NCI-H526 (cell line): ENCODE results near the gene FIBP.

ENCODE experiments used
- DNase-seq, 2 experiments: peaks; one replicate each; lab custom pipeline; 2025; lab: John Stamatoyannopoulos, UW

Gene FIBP

GRCh38 chr11:65888163-65888814 lies at the start of gene FIBP:
Gene FIBP (minus strand): TSS chr11:65888471. CDS start chr11:65888418, 53 bp downstream.
- DNase-seq = peak; percentile 96 to 99

- no peak for DNase-seq
Measured at GRCh38 chr11:65937766-65938165, 49.5 kb upstream of the FIBP start.

GRCh38 chr11:65934014-65934413 lies 45.7 kb upstream of the FIBP start:
- DNase-seq = no peak

GRCh38 chr11:65932558-65932919 lies 44.3 kb upstream of the FIBP start:
- DNase-seq = peak in 1 of 2 experiments; percentile 34

GRCh38 chr11:65931773-65932557 lies 43.7 kb upstream of the FIBP start:
- no peak for DNase-seq

- DNase-seq = no peak
Measured at GRCh38 chr11:65928667-65929066, 40.4 kb upstream of the FIBP start.

- DNase-seq = no peak
Measured at GRCh38 chr11:65927904-65928397, 39.7 kb upstream of the FIBP start.

- DNase-seq = no peak
Measured at GRCh38 chr11:65925397-65925796, 37.1 kb upstream of the FIBP start.

- no peak for DNase-seq
Measured at GRCh38 chr11:65922565-65922964, 34.3 kb upstream of the FIBP start.

- no peak for DNase-seq
Measured at GRCh38 chr11:65921876-65922275, 33.6 kb upstream of the FIBP start.

GRCh38 chr11:65921033-65921555 lies 32.8 kb upstream of the FIBP start:
- no peak for DNase-seq

- DNase-seq = no peak
Measured at GRCh38 chr11:65920372-65920802, 32.1 kb upstream of the FIBP start.

- peak; percentile 25 to 64 for DNase-seq
Measured at GRCh38 chr11:65919573-65920371, 31.5 kb upstream of the FIBP start.

- peak; percentile 94 to 100 for DNase-seq
Measured at GRCh38 chr11:65919141-65919572, 30.9 kb upstream of the FIBP start, which contains the start of gene DRAP1. Gene DRAP1 (plus strand): TSS chr11:65919426. CDS start chr11:65919502, 76 bp downstream.

GRCh38 chr11:65918211-65919140 lies 30.2 kb upstream of the FIBP start, which contains the start of gene C11orf68:
Gene C11orf68 (minus strand): TSS chr11:65919062. CDS start chr11:65919031, 31 bp downstream.
- peak; percentile 18 to 74 for DNase-seq

GRCh38 chr11:65917434-65918210 lies 29.4 kb upstream of the FIBP start:
- no peak for DNase-seq

- DNase-seq = no peak
Measured at GRCh38 chr11:65917077-65917433, 28.8 kb upstream of the FIBP start.

- DNase-seq = no peak
Measured at GRCh38 chr11:65916391-65916790, 28.1 kb upstream of the FIBP start.

- no peak for DNase-seq
Measured at GRCh38 chr11:65915821-65916251, 27.6 kb upstream of the FIBP start.
